H9 (cell line): ENCODE data around the gene CLEC4C. TPM values are rescaled to one million over a fixed set of nuclear protein-coding genes. Genes with fewer than 3 reads are reported as not detected.
"Not testable (repeated sequence)": the region's sequence is repeated elsewhere in the genome, so short reads cannot be mapped to it uniquely, and the experiment has no call there.

Source experiments
- DNase-seq: peaks from one replicate; pipeline ENCODE4 v3.0.0-alpha.2; 2017
- H2AFZ ChIP-seq: one replicate; pipeline ENCODE4 v1.6.1; 2013; ENCODE audit warnings: mild to moderate bottlenecking, low read length, control low read depth, moderate library complexity
- H2AK5ac ChIP-seq: 2 replicates; pipeline ENCODE4 v1.6.1; 2013; ENCODE audit warnings: low read length, control low read depth, mixed read lengths; ENCODE audit not compliant: insufficient read length
- H2BK120ac ChIP-seq: one replicate; pipeline ENCODE4 v1.6.1; 2013; ENCODE audit warnings: low read depth, mild to moderate bottlenecking, low read length, control low read depth, inconsistent platforms; ENCODE audit not compliant: poor library complexity, severe bottlenecking
- H2BK12ac ChIP-seq: 2 replicates; pipeline ENCODE4 v1.6.1; 2013; ENCODE audit warnings: low read length, control low read depth, mixed read lengths, low read depth; ENCODE audit not compliant: insufficient read length
- H2BK15ac ChIP-seq: 2 replicates; pipeline ENCODE4 v1.6.1; 2013; ENCODE audit warnings: low read depth, low read length, control low read depth
- H2BK20ac ChIP-seq: one replicate; pipeline ENCODE4 v1.6.1; 2013; ENCODE audit warnings: low read depth, mild to moderate bottlenecking, low read length, control low read depth, inconsistent platforms; ENCODE audit not compliant: poor library complexity, severe bottlenecking
- H2BK5ac ChIP-seq: 2 replicates; pipeline ENCODE4 v1.6.1; 2013; ENCODE audit warnings: low read length, control low read depth, mixed read lengths; ENCODE audit not compliant: insufficient read length
- H3K14ac ChIP-seq: 2 replicates; pipeline ENCODE4 v1.6.1; 2013; ENCODE audit warnings: low read length, control low read depth; ENCODE audit not compliant: insufficient read depth
- H3K18ac ChIP-seq: 2 replicates; pipeline ENCODE4 v1.6.1; 2013; ENCODE audit warnings: low read depth, mild to moderate bottlenecking, mixed read lengths, low read length, control low read depth; ENCODE audit not compliant: insufficient read length
- H3K23ac ChIP-seq: 2 replicates; pipeline ENCODE4 v1.6.1; 2013; ENCODE audit warnings: low read length, control low read depth, mixed read lengths, low read depth; ENCODE audit not compliant: insufficient read length
- H3K23me2 ChIP-seq: 2 replicates; pipeline ENCODE4 v1.6.1; 2013; ENCODE audit warnings: low read depth, mild to moderate bottlenecking, mixed read lengths, low read length, control low read depth; ENCODE audit not compliant: insufficient read length, poor library complexity, severe bottlenecking
- H3K27ac ChIP-seq: 2 replicates; pipeline ENCODE4 v1.5.1; 2013; ENCODE audit warnings: low read length, control low read depth, mixed read lengths, low read depth; ENCODE audit not compliant: insufficient read length
- H3K27me3 ChIP-seq: 2 replicates; pipeline ENCODE4 v1.6.1; 2013; ENCODE audit warnings: low read length, control low read depth, inconsistent platforms; ENCODE audit not compliant: insufficient read depth
- H3K4ac ChIP-seq: 2 replicates; pipeline ENCODE4 v1.6.1; 2013; ENCODE audit warnings: low read depth, mild to moderate bottlenecking, control low read depth, inconsistent platforms, low read length, moderate library complexity
- H3K4me1 ChIP-seq: 2 replicates; pipeline ENCODE4 v1.6.1; 2013; ENCODE audit warnings: low read length, control low read depth, inconsistent platforms; ENCODE audit not compliant: insufficient read depth
- H3K4me2 ChIP-seq: 2 replicates; pipeline ENCODE4 v1.6.1; 2013; ENCODE audit warnings: low read length, control low read depth, mixed read lengths; ENCODE audit not compliant: insufficient read length, insufficient read depth
- H3K56ac ChIP-seq: 2 replicates; pipeline ENCODE4 v1.6.1; 2013; ENCODE audit warnings: low read depth, mild to moderate bottlenecking, mixed read lengths, low read length, control low read depth; ENCODE audit not compliant: insufficient read length
- H3K79me1 ChIP-seq: 2 replicates; pipeline ENCODE4 v1.6.1; 2013; ENCODE audit warnings: low read depth, mild to moderate bottlenecking, moderate library complexity, low read length, control low read depth, inconsistent platforms; ENCODE audit not compliant: insufficient read depth, poor library complexity, severe bottlenecking
- H3K79me2 ChIP-seq: 2 replicates; pipeline ENCODE4 v1.6.1; 2013; ENCODE audit warnings: low read length, control low read depth, inconsistent platforms; ENCODE audit not compliant: insufficient read depth
- H3K9ac ChIP-seq: 2 replicates; pipeline ENCODE4 v1.6.1; 2013; ENCODE audit warnings: low read length, control low read depth, mixed read lengths; ENCODE audit not compliant: insufficient read length; ENCODE audit errors: extremely low read depth
- H3K9me3 ChIP-seq: one replicate; pipeline ENCODE4 v1.6.1; 2013; ENCODE audit warnings: low read depth, low read length, inconsistent platforms; ENCODE audit not compliant: control insufficient read depth
- H3T11ph ChIP-seq: one replicate; pipeline ENCODE4 v1.6.1; 2013; ENCODE audit warnings: mild to moderate bottlenecking, low read length, control low read depth, inconsistent platforms
- H4K20me1 ChIP-seq: one replicate; pipeline ENCODE4 v1.6.1; 2013; ENCODE audit not compliant: control insufficient read depth, insufficient read length, insufficient read depth
- H4K5ac ChIP-seq: 2 replicates; pipeline ENCODE4 v1.6.1; 2013; ENCODE audit warnings: low read depth, mild to moderate bottlenecking, mixed read lengths, low read length, control low read depth; ENCODE audit not compliant: insufficient read length
- H4K8ac ChIP-seq: replicated peaks from 2 replicates; pipeline ENCODE4 v1.6.1; 2013; ENCODE audit warnings: low read length, control low read depth, mixed read lengths, low read depth; ENCODE audit not compliant: insufficient read length
- H4K91ac ChIP-seq: 2 replicates; pipeline ENCODE4 v1.6.1; 2013; ENCODE audit warnings: low read depth, mild to moderate bottlenecking, moderate library complexity, mixed read lengths, low read length, control low read depth; ENCODE audit not compliant: insufficient read length
- H3K27ac Mint-ChIP-seq, 3 experiments: 2 replicates in 2 of 3; 3 replicates in 1 of 3; pipeline ENCODE4 v1.8.0; 2020 to 2021; ENCODE audit warnings: mixed read lengths in 3 of 3, mild to moderate bottlenecking in 1 of 3, moderate library complexity in 1 of 3
- H3K27me3 Mint-ChIP-seq: 2 replicates; pipeline ENCODE4 v1.8.0; 2021; ENCODE audit warnings: low read depth, mild to moderate bottlenecking, moderate library complexity, mixed read lengths
- H3K36me3 Mint-ChIP-seq, 3 experiments: 2 replicates in 2 of 3; 3 replicates in 1 of 3; pipeline ENCODE4 v1.8.0; 2020 to 2021; ENCODE audit warnings: low read depth in 3 of 3, mixed read lengths in 3 of 3; ENCODE audit not compliant: insufficient read depth in 1 of 3
- H3K4me1 Mint-ChIP-seq, 2 experiments: 2 replicates each; pipeline ENCODE4 v1.8.0; 2020; ENCODE audit warnings: mixed read lengths in 2 of 2
- H3K4me3 Mint-ChIP-seq, 2 experiments: 2 replicates in 1 of 2; 3 replicates in 1 of 2; pipeline ENCODE4 v1.8.0; 2020 to 2021; ENCODE audit warnings: mild to moderate bottlenecking in 2 of 2, mixed read lengths in 2 of 2, moderate library complexity in 1 of 2
- H3K9me3 Mint-ChIP-seq, 2 experiments: 2 replicates in 1 of 2; 3 replicates in 1 of 2; pipeline ENCODE4 v1.8.0; 2020; ENCODE audit warnings: mild to moderate bottlenecking in 2 of 2, mixed read lengths in 2 of 2, moderate library complexity in 1 of 2
- WGBS: extraction: QIAGEN DNeasy Blood & Tissue Kit; methylation state at CpG from one replicate; pipeline ENCODE4 v1.1.7; 2013; ENCODE audit warnings: missing lambda C conversion rate, low lambda C conversion rate, mixed read lengths; ENCODE audit not compliant: insufficient read length; ENCODE audit errors: extremely low coverage; 5-methylcytosine and 5-hydroxymethylcytosine counted together
- total RNA-seq: library from RNA; stranded (reverse); gene quantifications from 2 replicates; pipeline ENCODE4 v1.2.1, GENCODE V29; 2021
- TF ChIP-seq, protein P1 (sequence below): fragments of 200-600 bp; sonication (generic); conservative IDR thresholded peaks from 3 replicates; pipeline ENCODE4 v1.8.0; 2021; ENCODE audit warnings: antibody characterized with exemption, mild to moderate bottlenecking

CLEC4C gene
- total RNA-seq, 1 experiment from 2014 or later, result 0.26 TPM

DNA sequence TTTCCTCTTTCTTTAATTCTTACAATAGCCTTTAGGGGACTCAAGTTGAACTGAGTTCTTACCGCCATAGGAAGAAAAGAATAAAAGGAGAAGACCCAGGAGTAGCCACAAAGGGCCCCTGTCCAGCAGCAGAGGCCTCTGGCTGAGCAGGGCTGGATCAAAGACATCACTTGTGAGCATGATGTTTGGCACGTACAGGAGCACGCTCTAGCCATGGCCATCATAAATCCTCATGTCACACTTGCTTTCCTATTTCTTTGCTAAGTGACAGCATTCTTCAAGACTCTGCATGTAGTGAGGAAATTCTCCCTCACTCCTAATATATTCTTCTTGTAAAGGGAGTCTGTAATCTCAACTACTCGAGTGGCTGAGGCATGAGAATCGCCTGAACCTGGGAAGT lies 15.7 kb downstream of the CLEC4C start:
- Histone ChIP-seq H3K56ac (no peak overlapping the region), H3K18ac (no peak overlapping the region), H3K23ac (no peak overlapping the region), H3K4me1 (peaks cover 2% of the 10 kb centered on the region; the same call in 1 of the 2 replicates), H4K91ac (no peak overlapping the region), H3K9ac (no peak overlapping the region), H3K27me3 (no peaks in the 10 kb centered on the region), H2BK120ac (no peak overlapping the region), H3K79me1 (no peaks in the 10 kb centered on the region), H2BK5ac (no peak overlapping the region), H4K20me1 (no peaks in the 10 kb centered on the region), H2AK5ac (no peak overlapping the region), H2BK12ac (no peak overlapping the region), H4K8ac (no peak overlapping the region), H2AFZ (no peak overlapping the region), H4K5ac (no peak overlapping the region), H3K4me2 (no peak overlapping the region), H3T11ph (no peak overlapping the region), H3K23me2 (no peaks in the 10 kb centered on the region), H2BK20ac (no peak overlapping the region), H3K79me2 (no peaks in the 10 kb centered on the region; the same call in 1 of the 2 replicates), H3K14ac (no peak overlapping the region), H3K27ac (no peak overlapping the region), H3K4ac (no peak overlapping the region), H2BK15ac (no peak overlapping the region), H3K9me3 (no peaks in the 10 kb centered on the region)
- no CpG with 5 or more reads among the region's 5 CpGs for WGBS
- TF ChIP-seq, protein P1, sequence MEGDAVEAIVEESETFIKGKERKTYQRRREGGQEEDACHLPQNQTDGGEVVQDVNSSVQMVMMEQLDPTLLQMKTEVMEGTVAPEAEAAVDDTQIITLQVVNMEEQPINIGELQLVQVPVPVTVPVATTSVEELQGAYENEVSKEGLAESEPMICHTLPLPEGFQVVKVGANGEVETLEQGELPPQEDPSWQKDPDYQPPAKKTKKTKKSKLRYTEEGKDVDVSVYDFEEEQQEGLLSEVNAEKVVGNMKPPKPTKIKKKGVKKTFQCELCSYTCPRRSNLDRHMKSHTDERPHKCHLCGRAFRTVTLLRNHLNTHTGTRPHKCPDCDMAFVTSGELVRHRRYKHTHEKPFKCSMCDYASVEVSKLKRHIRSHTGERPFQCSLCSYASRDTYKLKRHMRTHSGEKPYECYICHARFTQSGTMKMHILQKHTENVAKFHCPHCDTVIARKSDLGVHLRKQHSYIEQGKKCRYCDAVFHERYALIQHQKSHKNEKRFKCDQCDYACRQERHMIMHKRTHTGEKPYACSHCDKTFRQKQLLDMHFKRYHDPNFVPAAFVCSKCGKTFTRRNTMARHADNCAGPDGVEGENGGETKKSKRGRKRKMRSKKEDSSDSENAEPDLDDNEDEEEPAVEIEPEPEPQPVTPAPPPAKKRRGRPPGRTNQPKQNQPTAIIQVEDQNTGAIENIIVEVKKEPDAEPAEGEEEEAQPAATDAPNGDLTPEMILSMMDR, result no peak
- H3K4me3 Mint-ChIP-seq, result no peak overlapping the region
- H3K9me3 Mint-ChIP-seq, result peaks cover 7 to 8% of the 10 kb centered on the region in 2 experiments; a peak in 3 of 5 replicates
- H3K36me3 Mint-ChIP-seq, result no peaks in the 10 kb centered on the region
- no peak overlapping the region; a peak in 3 of 7 replicates for H3K27ac Mint-ChIP-seq
- DNase-seq, result no peak
- peaks cover 12 to 14% of the 10 kb centered on the region in 2 experiments for H3K4me1 Mint-ChIP-seq
- H3K27me3 Mint-ChIP-seq, result no peaks in the 10 kb centered on the region; the same call in 1 of the 2 replicates

DNA sequence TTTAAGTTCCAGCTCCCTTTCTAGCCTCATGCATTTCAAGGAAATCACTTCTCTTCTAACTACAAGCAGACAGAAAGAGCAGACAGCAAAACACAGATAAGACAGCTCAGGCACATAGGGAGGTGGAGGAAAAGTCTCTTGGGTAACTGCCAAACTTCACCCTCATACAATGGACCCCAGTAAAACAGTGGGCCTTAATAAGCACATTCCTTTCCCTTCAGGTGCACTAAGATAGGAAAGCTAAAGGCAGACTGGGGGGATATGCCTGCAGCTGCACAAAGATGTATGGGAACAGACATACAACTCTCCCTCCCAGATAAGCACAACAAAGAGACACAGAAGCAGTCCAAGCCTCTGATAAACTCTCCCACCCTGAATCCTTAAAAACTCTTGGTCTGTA lies 16.2 kb downstream of the CLEC4C start:
- not testable (repeated sequence) for H3K36me3 Mint-ChIP-seq

More for the DNA sequence above, 16.2 kb downstream of the CLEC4C start:
- H3K9ac ChIP-seq, H3K79me1 ChIP-seq, H2AFZ ChIP-seq, H2BK15ac ChIP-seq, H4K91ac ChIP-seq, DNase-seq, H3K23me2 ChIP-seq, H3K4ac ChIP-seq, H3T11ph ChIP-seq, H2BK20ac ChIP-seq, H3K27me3 ChIP-seq, H3K79me2 ChIP-seq, H2AK5ac ChIP-seq, H3K18ac ChIP-seq, H2BK120ac ChIP-seq, H2BK5ac ChIP-seq, H3K27me3 Mint-ChIP-seq, H3K23ac ChIP-seq, H3K4me1 ChIP-seq, H4K20me1 ChIP-seq, H3K27ac ChIP-seq, H4K5ac ChIP-seq, H2BK12ac ChIP-seq, H3K4me3 Mint-ChIP-seq, H3K9me3 ChIP-seq, H3K9me3 Mint-ChIP-seq, H3K4me2 ChIP-seq, H4K8ac ChIP-seq, H3K14ac ChIP-seq, H3K56ac ChIP-seq: not testable (repeated sequence)
- peak overlapping the region in 2 of 3 experiments; percentile 39 to 53; a peak in 4 of 7 replicates for H3K27ac Mint-ChIP-seq
- H3K4me1 Mint-ChIP-seq, result peaks cover 12 to 14% of the 10 kb centered on the region in 2 experiments
